ENCODE measurements around the gene ARHGEF17.

DNA sequence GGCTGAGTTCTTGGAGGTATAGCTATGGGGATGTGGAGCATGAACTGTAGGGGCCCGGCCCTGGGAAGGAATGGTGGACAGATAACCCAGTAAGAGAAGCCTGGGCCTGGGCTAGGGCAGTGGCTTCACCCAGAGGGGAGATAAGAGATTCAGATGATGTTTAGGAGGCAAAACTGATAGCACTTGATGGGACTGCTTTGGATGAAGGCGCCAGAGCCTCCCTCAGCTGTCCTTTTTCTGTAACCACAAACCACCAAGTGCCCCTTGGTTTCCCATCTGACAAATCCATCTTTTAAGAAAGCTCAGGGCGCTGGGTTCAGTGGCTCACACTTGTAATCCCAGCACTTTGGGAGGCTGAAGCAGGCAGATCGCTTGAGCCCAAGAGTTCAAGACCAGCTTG is 91.6 kb downstream of the ARHGEF17 start:
- no peak for TF ChIP-seq ZNF382 (CRISPR knock-in tag; IDR thresholded peaks at IDR 0.05; ENCODE audit: borderline replicate concordance)
- no peak for TF ChIP-seq SP5 (CRISPR knock-in tag; IDR thresholded peaks at IDR 0.05; ENCODE audit: borderline replicate concordance, low read depth)
- no peak for TF ChIP-seq EZH2 (conservative IDR thresholded peaks at IDR 0.05; ENCODE audit: low read depth, low read length)
- TF ChIP-seq, protein P1, sequence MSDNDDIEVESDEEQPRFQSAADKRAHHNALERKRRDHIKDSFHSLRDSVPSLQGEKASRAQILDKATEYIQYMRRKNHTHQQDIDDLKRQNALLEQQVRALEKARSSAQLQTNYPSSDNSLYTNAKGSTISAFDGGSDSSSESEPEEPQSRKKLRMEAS (IDR thresholded peaks at IDR 0.05), result no peak
- TF ChIP-seq, protein P2, sequence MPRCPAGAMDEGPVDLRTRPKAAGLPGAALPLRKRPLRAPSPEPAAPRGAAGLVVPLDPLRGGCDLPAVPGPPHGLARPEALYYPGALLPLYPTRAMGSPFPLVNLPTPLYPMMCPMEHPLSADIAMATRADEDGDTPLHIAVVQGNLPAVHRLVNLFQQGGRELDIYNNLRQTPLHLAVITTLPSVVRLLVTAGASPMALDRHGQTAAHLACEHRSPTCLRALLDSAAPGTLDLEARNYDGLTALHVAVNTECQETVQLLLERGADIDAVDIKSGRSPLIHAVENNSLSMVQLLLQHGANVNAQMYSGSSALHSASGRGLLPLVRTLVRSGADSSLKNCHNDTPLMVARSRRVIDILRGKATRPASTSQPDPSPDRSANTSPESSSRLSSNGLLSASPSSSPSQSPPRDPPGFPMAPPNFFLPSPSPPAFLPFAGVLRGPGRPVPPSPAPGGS (CRISPR knock-in tag; IDR thresholded peaks at IDR 0.05), result no peak
- TF ChIP-seq CBX1 (IDR thresholded peaks at IDR 0.05; ENCODE audit: low read depth), result no peak
- TF ChIP-seq HNRNPL (IDR thresholded peaks at IDR 0.05; ENCODE audit: low read depth, low read length), result no peak
- TF ChIP-seq, protein P3, sequence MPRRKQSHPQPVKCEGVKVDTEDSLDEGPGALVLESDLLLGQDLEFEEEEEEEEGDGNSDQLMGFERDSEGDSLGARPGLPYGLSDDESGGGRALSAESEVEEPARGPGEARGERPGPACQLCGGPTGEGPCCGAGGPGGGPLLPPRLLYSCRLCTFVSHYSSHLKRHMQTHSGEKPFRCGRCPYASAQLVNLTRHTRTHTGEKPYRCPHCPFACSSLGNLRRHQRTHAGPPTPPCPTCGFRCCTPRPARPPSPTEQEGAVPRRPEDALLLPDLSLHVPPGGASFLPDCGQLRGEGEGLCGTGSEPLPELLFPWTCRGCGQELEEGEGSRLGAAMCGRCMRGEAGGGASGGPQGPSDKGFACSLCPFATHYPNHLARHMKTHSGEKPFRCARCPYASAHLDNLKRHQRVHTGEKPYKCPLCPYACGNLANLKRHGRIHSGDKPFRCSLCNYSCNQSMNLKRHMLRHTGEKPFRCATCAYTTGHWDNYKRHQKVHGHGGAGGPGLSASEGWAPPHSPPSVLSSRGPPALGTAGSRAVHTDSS (CRISPR knock-in tag; conservative IDR thresholded peaks at IDR 0.05), result no peak
- TF ChIP-seq JUN (CRISPR knock-in tag; IDR thresholded peaks at IDR 0.05), result no peak
- TF ChIP-seq TRIM24 (CRISPR knock-in tag; IDR thresholded peaks at IDR 0.05), result no peak
- TF ChIP-seq YY1 (IDR thresholded peaks at IDR 0.05; ENCODE audit: insufficient read depth, insufficient replicate concordance, low read depth, low read length), result no peak
- TF ChIP-seq POLR2AphosphoS5 (IDR thresholded peaks at IDR 0.05; ENCODE audit: low read depth, low read length), result no peak
- no peak for TF ChIP-seq PHF8 (CRISPR knock-in tag; IDR thresholded peaks at IDR 0.05)

Data from HepG2 (cell line).